ENCODE measurements around the gene BAIAP2L1. TPM values are rescaled to one million over a fixed set of nuclear protein-coding genes. Genes with fewer than 3 reads are reported as not detected.
A peak's percentile ranks its signal among the peaks of the same experiment; 100 is the strongest.

BAIAP2L1 gene
- total RNA-seq, 4 donors from 2014 or later: 39.8 to 59.8 (median 53.3) TPM

- H3K4me1 ChIP-seq: peaks cover 9 to 39% (median 15%) of the 10 kb centered on the region in 4 donors
- peak; percentile 74 for DNase-seq
- H3K27me3 ChIP-seq: no peaks in the 10 kb centered on the region
- H3K36me3 ChIP-seq: no peaks in the 10 kb centered on the region
- no peaks in the 10 kb centered on the region for H3K9me3 ChIP-seq
- H3K27ac ChIP-seq: peak overlapping the region; percentile 83 to 89 (median 86)
- TF ChIP-seq POLR2AphosphoS5 (IDR thresholded peaks at IDR 0.05): peak in 2 of 3 donors; percentile 45 to 64
- TF ChIP-seq EP300 (IDR thresholded peaks at IDR 0.05; ENCODE audit: low read depth): no peak
- TF ChIP-seq CTCF (IDR thresholded peaks at IDR 0.05): peak in 2 of 5 experiments; percentile 46 to 55
- no peak overlapping the region for H3K4me3 ChIP-seq
- intact Hi-C loops (cut with DNase I; ENCODE audit: low total_unique reads): no loop called here
- 29 to 49% methylated on average over 5 to 10 of the region's 10 CpGs for WGBS, 2 donors (ENCODE audit: low coverage in 1 of 2)
- in situ Hi-C loops (cut with MboI; ENCODE audit: low pct_ligation_motif_present in 1 of 4, low pct_unique_long_range_greater_than_20kb in 1 of 4, low sequenced_read_pairs in 3 of 4): no loop called here
Observed at GRCh38 chr7:98360221-98361130, 40.4 kb downstream of the BAIAP2L1 start.

- peak overlapping the region; percentile 83 to 89 (median 86) for H3K27ac ChIP-seq
- H3K27me3 ChIP-seq: no peaks in the 10 kb centered on the region
- no peak for DNase-seq
- WGBS, 2 donors (ENCODE audit: low coverage in 1 of 2): 95 to 100% methylated on average over 5 to 13 of the region's 13 CpGs
- TF ChIP-seq POLR2AphosphoS5 (IDR thresholded peaks at IDR 0.05) (no peak), POLR2A (IDR thresholded peaks at IDR 0.05) (no peak), CTCF (IDR thresholded peaks at IDR 0.05) (no peak), EP300 (IDR thresholded peaks at IDR 0.05; ENCODE audit: low read depth) (no peak)
- H3K4me3 ChIP-seq: no peak overlapping the region
- in situ Hi-C loops (cut with MboI; ENCODE audit: low pct_ligation_motif_present in 1 of 4, low pct_unique_long_range_greater_than_20kb in 1 of 4, low sequenced_read_pairs in 3 of 4): no loop called here
- intact Hi-C loops (cut with DNase I; ENCODE audit: low total_unique reads): no loop called here
- no peaks in the 10 kb centered on the region for H3K9me3 ChIP-seq
- H3K36me3 ChIP-seq: no peaks in the 10 kb centered on the region
- peaks cover 14 to 46% (median 22%) of the 10 kb centered on the region in 4 donors for H3K4me1 ChIP-seq
Observed at GRCh38 chr7:98359395-98359794, 41.5 kb downstream of the BAIAP2L1 start.

- intact Hi-C loops (cut with DNase I; ENCODE audit: low total_unique reads) (no loop called here), in situ Hi-C loops (cut with MboI; ENCODE audit: low pct_ligation_motif_present in 1 of 4, low pct_unique_long_range_greater_than_20kb in 1 of 4, low sequenced_read_pairs in 3 of 4) (no loop called here)
- TF ChIP-seq CTCF (IDR thresholded peaks at IDR 0.05) (no peak), POLR2A (IDR thresholded peaks at IDR 0.05) (no peak), POLR2AphosphoS5 (IDR thresholded peaks at IDR 0.05) (no peak), EP300 (IDR thresholded peaks at IDR 0.05; ENCODE audit: low read depth) (no peak)
- peak overlapping the region in 1 of 4 donors; percentile 83 for H3K27ac ChIP-seq
- no peaks in the 10 kb centered on the region for H3K9me3 ChIP-seq
- no peaks in the 10 kb centered on the region for H3K27me3 ChIP-seq
- no peaks in the 10 kb centered on the region for H3K36me3 ChIP-seq
- H3K4me1 ChIP-seq: peaks cover 17 to 53% (median 26%) of the 10 kb centered on the region in 4 donors
- H3K4me3 ChIP-seq: no peak overlapping the region
- no peak for DNase-seq
- WGBS, 2 donors (ENCODE audit: low coverage in 1 of 2): 89 to 100% methylated on average over 1 to 6 of the region's 6 CpGs
Observed at GRCh38 chr7:98358706-98359105, 42.2 kb downstream of the BAIAP2L1 start.

- peak; percentile 40 for DNase-seq
- Histone ChIP-seq H3K36me3 (no peaks in the 10 kb centered on the region), H3K4me3 (no peak overlapping the region), H3K4me1 (peaks cover 19 to 60% (median 31%) of the 10 kb centered on the region in 4 donors), H3K9me3 (no peaks in the 10 kb centered on the region), H3K27me3 (no peaks in the 10 kb centered on the region), H3K27ac (peak overlapping the region in 1 of 4 donors; percentile 19)
- intact Hi-C loops (cut with DNase I; ENCODE audit: low total_unique reads) (no loop called here), in situ Hi-C loops (cut with MboI; ENCODE audit: low pct_ligation_motif_present in 1 of 4, low pct_unique_long_range_greater_than_20kb in 1 of 4, low sequenced_read_pairs in 3 of 4) (no loop called here)
- TF ChIP-seq EP300 (IDR thresholded peaks at IDR 0.05; ENCODE audit: low read depth) (no peak), CTCF (IDR thresholded peaks at IDR 0.05) (no peak), POLR2A (IDR thresholded peaks at IDR 0.05) (no peak), POLR2AphosphoS5 (IDR thresholded peaks at IDR 0.05) (no peak)
- WGBS, 2 donors (ENCODE audit: low coverage in 1 of 2): 63 to 67% methylated on average over 7 of the region's 7 CpGs
Observed at GRCh38 chr7:98357751-98358161, 43.1 kb downstream of the BAIAP2L1 start.

All from transverse colon (tissue), 4 donors.